Urinary bladder (tissue), 4 donors: Measurements from ENCODE around the gene ATP2A3. TPM values are rescaled to one million over a fixed set of nuclear protein-coding genes. Genes with fewer than 3 reads are reported as not detected.
"Not testable (repeated sequence)": the region's sequence is repeated elsewhere in the genome, so short reads cannot be mapped to it uniquely, and the experiment has no call there.

Experiments used
- DNase-seq: peaks from one replicate; pipeline ENCODE4 v3.0.0-alpha.2; 2015; ENCODE audit errors: extremely low spot score
- H3K27ac ChIP-seq: one replicate; pipeline ENCODE4 v1.5.1; 2013; ENCODE audit warnings: low read depth, mild to moderate bottlenecking, moderate library complexity
- H3K36me3 ChIP-seq: one replicate; pipeline ENCODE4 v1.6.1; 2013; ENCODE audit warnings: mild to moderate bottlenecking, moderate library complexity; ENCODE audit not compliant: insufficient read depth
- H3K4me1 ChIP-seq: one replicate; pipeline ENCODE4 v1.6.1; 2013; ENCODE audit warnings: mild to moderate bottlenecking, moderate library complexity; ENCODE audit not compliant: insufficient read depth
- H3K4me3 ChIP-seq: one replicate; pipeline ENCODE4 v1.5.1; 2013; ENCODE audit warnings: low read depth, low read length
- WGBS: extraction: QIAGEN DNeasy Blood & Tissue Kit; methylation state at CpG from one replicate; pipeline ENCODE4 v1.1.7; 2013; 5-methylcytosine and 5-hydroxymethylcytosine counted together
- polyA plus RNA-seq: library from polyadenylated mRNA; stranded (reverse); fragments of 200-250 nt; gene quantifications from one replicate; pipeline ENCODE4 v1.2.3, GENCODE V29; 2013
- total RNA-seq: library from RNA; depleted of rRNA; stranded (reverse); fragments of >200 nt; gene quantifications from one replicate; pipeline ENCODE4 v1.2.3, GENCODE V29; 2014
- donor health status: healthy with polysubstance abuse.
- donor health status: healthy.

ATP2A3 gene
- total and polyA plus RNA-seq, 2 donors: 7.1 to 28.1 TPM

GRCh38 chr17:4003131-4003500, 38.9 kb upstream of the ATP2A3 start:
- Histone ChIP-seq H3K4me3 (no peak overlapping the region), H3K36me3 (no peaks in the 10 kb centered on the region), H3K4me1 (no peaks in the 10 kb centered on the region), H3K27ac (no peak overlapping the region)
- DNase-seq: no peak
- WGBS: 90% methylated on average over 21 of the region's 21 CpGs

DNA sequence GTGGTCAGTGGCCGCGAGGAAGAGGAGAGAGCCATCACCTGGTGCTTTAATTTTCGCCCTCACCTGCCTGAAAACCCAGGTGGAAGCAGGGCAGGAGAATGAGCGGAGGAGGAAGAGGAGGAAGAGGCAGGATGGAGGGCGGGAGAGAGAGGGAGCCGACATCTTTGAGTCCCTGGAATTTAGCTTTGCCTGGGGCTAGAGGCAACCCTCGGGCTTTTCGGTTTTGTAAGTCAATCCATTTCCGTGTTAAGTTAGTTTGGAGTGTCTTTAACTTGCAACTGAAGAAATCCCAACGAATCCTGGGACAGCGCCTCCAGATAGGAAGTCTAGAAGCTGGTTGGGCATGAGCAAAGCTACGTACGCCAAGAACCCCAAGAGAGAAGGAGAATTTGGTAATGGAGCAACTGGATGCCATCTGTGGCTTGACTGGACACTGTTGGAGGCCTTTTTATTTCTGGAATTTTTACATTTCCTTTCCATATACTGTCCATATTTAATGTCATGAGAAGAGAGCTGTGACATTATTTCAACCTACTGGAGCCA, 36.9 kb upstream of the ATP2A3 start:
- Histone ChIP-seq H3K27ac (no peak overlapping the region), H3K4me1 (no peaks in the 10 kb centered on the region), H3K36me3 (no peaks in the 10 kb centered on the region), H3K4me3 (no peak overlapping the region)
- WGBS: 68% methylated on average over 13 of the region's 13 CpGs
- no peak for DNase-seq

- Histone ChIP-seq H3K36me3 (no peaks in the 10 kb centered on the region), H3K27ac (no peak overlapping the region), H3K4me3 (no peak overlapping the region), H3K4me1 (no peaks in the 10 kb centered on the region)
- 91% methylated on average over 4 of the region's 4 CpGs for WGBS
- no peak for DNase-seq
These were observed 34.2 kb upstream of the ATP2A3 start for GRCh38 chr17:3998436-3998835.

DNA sequence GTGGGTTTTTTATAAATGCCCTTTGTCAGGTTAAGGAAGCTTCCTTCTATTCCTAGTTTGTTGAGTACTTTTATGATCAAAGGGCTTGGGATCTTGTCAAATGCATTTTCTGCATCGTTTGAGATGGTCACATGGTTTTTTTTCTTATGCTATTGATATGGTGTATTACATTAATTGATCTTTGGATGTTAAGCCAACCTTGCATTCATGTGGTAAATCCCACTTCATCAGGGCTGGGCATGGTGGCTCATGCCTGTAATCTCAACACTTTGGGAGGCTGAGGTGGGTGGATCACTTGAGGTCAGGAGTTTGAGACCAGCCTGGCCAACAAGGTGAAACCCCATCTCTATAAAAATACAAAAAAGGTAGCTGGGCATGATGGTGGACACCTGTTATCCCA, 30.8 kb upstream of the ATP2A3 start:
- 57% methylated on average over 1 of the region's 1 CpG for WGBS
- no peak for DNase-seq
- Histone ChIP-seq H3K36me3 (no peaks in the 10 kb centered on the region), H3K27ac (no peak overlapping the region), H3K4me1 (no peaks in the 10 kb centered on the region), H3K4me3 (no peak overlapping the region)

- H3K36me3 ChIP-seq: no peaks in the 10 kb centered on the region
- 65% methylated on average over 1 of the region's 1 CpG for WGBS
- H3K4me1 ChIP-seq: no peaks in the 10 kb centered on the region
- no peak overlapping the region for H3K4me3 ChIP-seq
- no peak for DNase-seq
- no peak overlapping the region for H3K27ac ChIP-seq
These were observed 30.0 kb upstream of the ATP2A3 start for GRCh38 chr17:3994221-3994576.

DNA sequence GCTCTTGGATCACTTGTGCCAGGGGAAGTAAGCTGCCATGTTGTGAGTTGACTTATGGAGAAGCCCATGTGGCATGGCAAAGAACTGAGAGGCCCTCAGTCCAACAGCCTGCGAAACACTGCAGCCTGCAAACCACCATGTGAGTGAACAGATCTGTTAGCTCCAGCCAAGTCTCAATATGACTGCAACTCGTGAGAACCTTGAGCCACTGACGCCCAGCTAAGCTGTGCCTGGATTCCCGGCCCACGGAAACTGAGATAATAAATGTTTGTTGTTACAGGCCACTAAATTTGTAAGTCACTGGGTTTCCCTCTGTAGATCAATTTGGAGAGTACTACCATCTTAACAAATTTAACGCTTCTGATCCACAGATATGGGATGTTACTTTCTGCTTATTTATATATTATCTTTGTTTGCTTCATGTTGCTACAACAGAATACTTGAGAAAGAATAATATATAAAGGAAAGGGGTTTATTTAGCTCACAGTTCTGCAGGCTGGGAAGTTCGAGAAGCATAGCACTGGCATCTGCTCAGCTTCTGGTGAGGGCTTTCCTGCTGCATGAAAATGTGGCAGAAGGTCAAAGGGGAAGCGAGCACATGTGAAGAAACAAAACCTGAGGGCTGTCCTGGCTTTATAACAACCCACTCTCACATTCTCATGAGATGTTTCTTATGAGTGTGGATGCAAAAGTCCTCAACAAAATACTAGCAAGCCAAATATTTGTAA, 29.4 kb upstream of the ATP2A3 start:
- no peak for DNase-seq
- Histone ChIP-seq H3K4me3 (no peak overlapping the region), H3K4me1 (no peaks in the 10 kb centered on the region), H3K36me3 (no peaks in the 10 kb centered on the region), H3K27ac (no peak overlapping the region)
- 36% methylated on average over 8 of the region's 8 CpGs for WGBS

GRCh38 chr17:3992370-3992769, 28.1 kb upstream of the ATP2A3 start:
- DNase-seq: no peak

GRCh38 chr17:3991699-3992098, 27.5 kb upstream of the ATP2A3 start:
- not testable (repeated sequence) for H3K36me3 ChIP-seq, DNase-seq, H3K4me3 ChIP-seq, H3K4me1 ChIP-seq, H3K27ac ChIP-seq
- WGBS: 87% methylated on average over 3 of the region's 3 CpGs

More at GRCh38 chr17:3992370-3992769, 28.1 kb upstream of the ATP2A3 start:
- Histone ChIP-seq H3K4me3 (no peak overlapping the region), H3K36me3 (no peaks in the 10 kb centered on the region), H3K4me1 (no peaks in the 10 kb centered on the region), H3K27ac (no peak overlapping the region)
- 82% methylated on average over 5 of the region's 5 CpGs for WGBS

GRCh38 chr17:3990386-3991127, 26.3 kb upstream of the ATP2A3 start:
- H3K36me3 ChIP-seq: no peaks in the 10 kb centered on the region
- H3K27ac ChIP-seq: no peak overlapping the region
- WGBS: 91% methylated on average over 12 of the region's 12 CpGs
- no peak overlapping the region for H3K4me3 ChIP-seq
- H3K4me1 ChIP-seq: no peaks in the 10 kb centered on the region
- DNase-seq: no peak

DNA sequence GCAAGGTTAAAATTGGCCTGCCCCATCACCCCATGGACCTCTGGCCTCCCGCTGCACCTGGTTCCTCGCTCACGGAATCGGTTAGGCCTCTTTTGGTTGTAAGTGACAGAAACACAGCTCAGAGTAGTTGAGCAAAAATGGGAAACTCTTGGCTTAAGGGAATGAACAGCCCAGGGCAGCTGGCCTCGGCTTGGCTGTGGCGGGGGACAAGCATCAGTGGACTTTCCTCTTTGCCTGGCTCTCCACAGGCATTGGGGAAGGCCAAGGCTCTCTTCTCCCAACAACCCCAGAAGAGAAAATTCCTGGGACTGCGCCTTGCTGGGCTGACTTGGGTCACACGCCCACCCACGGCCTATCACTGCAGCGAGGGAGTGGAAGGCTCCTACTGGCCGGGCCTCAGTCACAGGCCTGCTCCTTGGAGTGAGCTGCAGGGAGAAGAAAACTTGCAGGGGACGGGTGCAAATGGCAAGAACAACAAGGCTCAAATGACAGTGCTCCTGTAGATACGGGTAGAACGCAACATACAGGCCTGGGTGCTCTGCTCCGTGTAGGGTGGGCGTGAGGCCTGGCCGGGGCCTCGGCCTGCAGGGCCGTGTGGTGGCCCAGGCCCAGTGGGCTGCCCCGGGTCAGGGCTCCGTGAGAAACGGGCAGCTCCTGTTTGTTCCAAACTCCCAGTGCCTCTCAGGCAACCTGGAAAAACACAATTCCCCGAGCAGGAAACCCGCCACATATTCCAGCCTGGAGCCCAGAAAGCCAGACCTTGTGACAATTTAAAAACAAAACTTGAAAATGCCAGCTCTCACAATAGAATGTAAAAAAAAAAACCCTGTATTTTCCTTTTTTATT, 25.0 kb upstream of the ATP2A3 start:
- Histone ChIP-seq H3K27ac (no peak overlapping the region), H3K4me1 (no peaks in the 10 kb centered on the region), H3K4me3 (no peak overlapping the region), H3K36me3 (no peaks in the 10 kb centered on the region)
- DNase-seq: no peak
- WGBS: 85% methylated on average over 24 of the region's 24 CpGs

DNA sequence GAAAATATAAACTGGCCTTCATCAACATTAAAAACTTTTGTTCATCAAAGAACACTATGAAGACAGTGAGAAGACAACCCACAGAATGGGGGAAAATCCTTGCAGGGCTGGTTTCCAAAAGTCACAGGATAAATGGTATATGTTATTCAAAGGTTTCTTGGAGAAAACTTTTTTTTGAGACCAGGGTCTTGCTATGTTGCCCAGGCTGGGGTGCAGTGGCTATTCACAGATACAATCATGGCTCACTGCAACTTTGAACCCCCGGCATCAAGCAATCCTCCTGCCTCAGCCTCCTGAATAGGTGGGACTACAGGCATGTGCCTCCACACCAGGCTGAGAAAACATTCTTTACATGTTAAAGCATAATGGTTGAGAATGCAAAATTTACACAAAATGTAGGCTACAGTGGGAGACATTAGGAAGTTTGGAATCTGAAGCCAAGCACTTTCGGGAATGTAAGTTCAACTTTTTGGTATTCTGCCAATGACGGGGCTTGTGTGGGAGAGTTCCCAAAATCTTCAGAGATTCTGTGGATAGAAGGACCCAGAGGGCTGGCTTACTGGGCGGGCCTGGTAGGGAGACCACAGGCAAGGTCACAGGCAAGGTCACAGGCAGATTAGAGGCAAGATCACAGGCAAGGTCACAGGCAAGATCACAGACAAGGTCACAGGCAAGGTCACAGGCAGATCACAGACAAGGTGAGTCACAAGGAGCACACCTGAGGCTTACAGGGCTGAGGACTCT, 24.2 kb upstream of the ATP2A3 start:
- WGBS: 56% methylated on average over 4 of the region's 4 CpGs
- Histone ChIP-seq H3K4me1 (no peaks in the 10 kb centered on the region), H3K4me3 (no peak overlapping the region), H3K27ac (no peak overlapping the region), H3K36me3 (no peaks in the 10 kb centered on the region)
- DNase-seq: no peak

DNA sequence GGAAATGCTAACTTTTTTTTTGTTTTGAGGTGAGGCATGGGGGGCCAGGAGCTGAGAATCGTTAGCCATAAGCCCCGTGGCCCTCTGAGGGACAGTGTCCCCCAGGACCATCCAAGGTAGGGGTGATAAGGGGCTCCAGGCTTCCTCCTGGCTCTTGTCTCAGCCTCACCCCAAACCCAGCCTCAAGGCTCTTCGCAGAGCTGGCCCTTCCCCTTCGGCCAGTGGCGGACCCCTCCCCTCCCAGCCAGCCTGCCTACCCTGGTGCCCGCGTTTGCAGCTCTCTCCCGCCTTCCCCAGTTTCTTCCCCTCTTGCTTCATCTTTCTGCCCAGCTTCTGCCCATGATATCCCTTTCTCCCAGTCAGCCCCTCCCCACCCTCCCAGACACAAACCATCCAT, 22.7 kb upstream of the ATP2A3 start:
- H3K36me3 ChIP-seq: no peaks in the 10 kb centered on the region
- no peaks in the 10 kb centered on the region for H3K4me1 ChIP-seq
- no peak for DNase-seq
- no peak overlapping the region for H3K27ac ChIP-seq
- H3K4me3 ChIP-seq: no peak overlapping the region
- 90% methylated on average over 8 of the region's 8 CpGs for WGBS

- Histone ChIP-seq H3K4me3 (no peak overlapping the region), H3K27ac (no peak overlapping the region), H3K36me3 (no peaks in the 10 kb centered on the region), H3K4me1 (no peaks in the 10 kb centered on the region)
- DNase-seq: no peak
- 63% methylated on average over 16 of the region's 16 CpGs for WGBS
These were observed 22.2 kb upstream of the ATP2A3 start for GRCh38 chr17:3986270-3986938.
